HG03460 (cell line): ENCODE results near the gene MAP2K7.

Experiments used
- ATAC-seq: cut with Tn5 transposase; IDR thresholded peaks from one replicate; pipeline ENCODE4 v1.9.1; 2021; ENCODE audit not compliant: unreplicated experiment

MAP2K7 gene

DNA sequence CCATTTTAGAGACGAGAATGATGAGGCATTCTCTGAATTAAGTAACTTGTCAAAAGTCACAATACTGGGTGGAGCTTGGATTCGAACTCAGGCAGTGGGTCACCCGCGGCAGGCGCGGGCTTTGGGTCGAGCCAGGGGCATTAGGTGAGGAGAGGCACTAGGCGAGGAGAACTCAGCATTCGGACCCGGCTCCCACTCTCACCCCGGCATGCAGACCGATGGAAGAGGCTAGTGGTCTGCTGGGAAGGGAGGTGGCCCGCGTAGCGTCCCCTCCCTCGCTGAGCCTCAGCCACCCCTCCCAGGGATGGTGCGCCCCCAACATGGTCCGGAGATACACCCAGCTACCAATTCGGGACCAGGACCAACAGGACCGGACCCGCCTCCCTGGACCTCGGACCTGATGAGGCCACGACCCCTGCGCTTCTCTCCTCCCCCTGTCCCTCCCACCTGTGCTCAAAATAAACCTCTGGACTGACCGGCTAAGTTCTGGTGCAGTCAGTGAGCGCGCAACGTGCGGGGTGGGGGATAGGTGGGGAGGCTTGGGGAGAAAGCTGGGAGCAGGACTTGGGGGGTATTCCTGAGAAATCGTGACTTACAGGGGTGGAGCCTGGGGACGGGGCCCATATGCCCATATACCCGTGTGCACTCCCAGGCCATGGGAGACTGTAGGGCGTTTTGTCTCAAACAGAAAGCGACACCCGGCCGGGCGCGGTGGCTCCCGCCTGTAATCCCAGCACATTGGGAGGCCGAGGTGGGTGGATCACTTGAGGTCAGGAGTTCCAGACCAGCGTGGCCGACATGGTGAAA lies 15.1 kb downstream of the MAP2K7 start:
- ATAC-seq, result no peak

GRCh38 chr19:7919610-7920518 lies 16.2 kb downstream of the MAP2K7 start, which contains the start of gene SNAPC2:
Gene SNAPC2 (plus strand): TSS chr19:7920338. CDS start chr19:7920367, 29 bp downstream.
- peak; percentile 52 for ATAC-seq

DNA sequence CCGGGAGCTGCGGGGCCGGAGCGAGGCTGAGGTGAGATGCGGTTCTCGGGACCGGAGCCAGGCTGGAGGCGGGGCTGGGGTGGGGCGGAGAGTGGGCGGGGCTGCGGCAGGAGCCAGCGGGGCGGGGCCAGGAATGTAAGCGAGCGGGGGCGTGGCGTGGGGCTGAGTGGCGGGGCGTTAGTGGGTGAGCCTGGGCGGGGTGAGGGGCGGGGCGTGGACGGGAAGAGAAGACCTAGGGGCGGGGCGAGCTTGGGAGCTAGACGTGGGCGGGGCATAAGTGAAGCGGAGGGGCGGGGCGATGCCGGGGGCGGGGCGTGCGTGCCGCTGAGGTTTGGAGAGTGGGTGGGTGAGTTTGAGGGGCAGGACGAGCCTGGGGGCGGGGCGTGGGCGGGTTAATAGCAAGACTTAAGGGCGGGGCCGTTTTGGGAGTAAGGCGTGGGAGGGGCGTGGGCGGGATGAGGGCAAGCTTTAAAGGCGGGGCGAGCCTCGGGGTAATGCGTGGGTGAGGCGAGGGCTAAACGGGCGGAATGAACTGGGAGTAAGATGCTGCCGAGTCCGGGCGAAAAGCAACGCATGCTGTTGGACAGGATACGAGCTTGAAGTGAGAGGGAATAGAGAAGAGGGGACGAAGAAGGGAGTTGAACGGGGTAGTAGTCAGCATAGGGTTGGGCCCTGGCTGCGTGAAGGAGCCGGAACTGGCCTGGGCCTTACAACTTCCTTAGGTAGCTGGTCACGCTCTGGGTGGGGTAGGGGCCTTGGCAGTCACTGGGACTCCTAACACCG lies 17.0 kb downstream of the MAP2K7 start:
- ATAC-seq, result peak; percentile 31

DNA sequence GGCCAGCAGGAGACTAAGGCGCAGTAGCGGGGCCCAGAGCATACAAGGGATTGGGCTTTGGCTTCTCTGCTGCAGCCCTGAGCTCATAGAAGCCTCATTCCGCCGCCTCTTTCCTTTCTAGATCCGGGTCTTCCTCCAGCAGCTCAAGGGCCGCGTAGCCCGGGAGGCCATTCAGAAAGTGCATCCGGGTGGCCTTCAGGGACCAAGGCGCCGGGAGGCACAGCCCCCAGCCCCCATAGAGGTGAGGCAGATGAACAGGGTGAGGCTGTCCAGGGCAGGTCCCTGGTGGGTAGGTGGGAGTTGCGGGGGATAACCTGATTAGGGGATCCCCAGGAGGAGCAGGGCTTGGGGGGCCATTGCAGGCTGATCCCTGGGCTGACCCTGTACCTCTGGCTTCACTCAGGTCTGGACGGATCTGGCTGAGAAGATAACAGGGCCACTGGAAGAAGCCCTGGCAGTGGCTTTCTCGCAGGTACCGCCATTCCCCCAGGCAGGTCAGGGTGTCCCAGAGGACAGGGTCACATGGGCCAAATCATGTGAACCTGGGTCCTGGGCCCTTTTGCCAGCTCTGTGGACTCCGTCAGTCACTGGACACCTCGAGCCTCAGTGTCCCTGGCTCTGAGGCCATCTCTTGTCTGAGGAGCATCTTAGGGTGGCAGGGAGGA lies 17.8 kb downstream of the MAP2K7 start:
- no peak for ATAC-seq

- ATAC-seq, result no peak
Measured at GRCh38 chr19:7921967-7922835, 18.5 kb downstream of the MAP2K7 start.

DNA sequence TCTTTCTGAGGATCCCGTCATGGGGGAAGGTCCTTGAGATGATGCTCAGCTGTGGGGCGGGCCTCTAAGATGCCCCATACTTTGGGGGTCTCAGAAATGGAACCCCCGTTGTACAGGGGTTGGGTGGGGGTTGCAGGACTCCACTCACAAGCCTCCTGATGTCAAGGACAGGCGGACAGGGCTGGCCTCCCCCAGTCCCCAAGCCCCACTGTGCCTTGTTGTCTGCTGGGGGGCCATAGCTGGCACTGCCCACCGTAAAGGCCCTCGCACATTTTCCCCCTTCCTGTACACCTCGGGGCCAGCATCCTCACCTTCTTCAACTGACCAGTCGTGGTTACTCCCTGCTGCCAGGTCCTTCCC lies 19.1 kb downstream of the MAP2K7 start:
- no peak for ATAC-seq

GRCh38 chr19:7923295-7924191 lies 19.9 kb downstream of the MAP2K7 start:
- no peak for ATAC-seq

DNA sequence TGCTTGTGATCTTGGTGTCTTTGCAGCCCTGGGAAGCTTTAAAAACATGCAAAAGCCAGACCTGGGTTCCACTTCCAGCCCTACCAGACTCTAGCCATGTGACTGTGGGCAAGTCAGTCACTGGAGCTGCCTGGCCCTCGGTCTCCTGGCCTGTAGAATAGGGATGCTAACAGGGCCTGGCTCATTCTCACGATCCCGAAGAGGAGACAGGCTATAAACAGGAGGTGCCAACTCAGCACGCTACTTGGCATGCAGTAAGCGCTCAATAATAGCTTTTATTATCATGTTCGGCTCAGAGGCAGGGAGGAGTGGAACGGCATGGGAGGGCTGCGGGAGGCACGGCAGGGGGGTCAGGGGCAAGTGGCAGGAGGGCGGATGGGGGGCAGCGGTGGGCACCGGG lies 20.6 kb downstream of the MAP2K7 start:
- no peak for ATAC-seq

- no peak for ATAC-seq
Measured at GRCh38 chr19:7924651-7925170, 21.0 kb downstream of the MAP2K7 start.

DNA sequence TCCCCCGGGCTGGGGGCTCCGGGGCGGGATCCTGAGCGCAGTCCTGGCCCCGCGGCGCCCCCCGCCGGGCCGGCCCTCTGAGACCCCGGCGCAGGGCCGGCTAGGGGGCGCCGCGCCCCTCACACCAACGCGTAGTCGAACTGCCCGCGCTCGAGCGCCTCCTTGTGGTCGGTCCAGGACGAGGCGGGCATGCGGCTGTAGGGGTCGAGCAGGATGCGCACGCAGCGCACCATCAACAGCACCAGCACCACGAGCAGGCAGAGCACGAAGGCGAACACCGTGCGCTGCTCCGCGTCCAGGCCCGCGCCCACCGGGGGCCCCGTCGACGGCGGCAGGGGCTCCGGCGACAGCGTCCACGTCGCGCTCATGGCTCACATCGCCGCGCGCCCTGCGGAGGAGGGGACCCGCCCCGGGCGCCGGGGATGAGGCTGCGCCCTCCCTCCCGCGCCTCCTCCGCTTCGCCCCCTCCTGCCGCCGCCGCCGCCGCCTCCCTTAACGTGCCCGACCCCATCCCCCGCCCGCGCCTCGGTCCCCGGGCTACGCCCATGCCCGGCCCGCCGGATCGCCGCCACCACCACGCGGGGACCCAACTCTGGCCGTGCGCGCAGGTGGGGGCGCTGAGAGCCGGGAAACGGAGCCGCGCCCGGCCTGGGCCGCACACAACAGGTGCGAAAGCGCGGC lies 21.6 kb downstream of the MAP2K7 start:
- ATAC-seq, result no peak

GRCh38 chr19:7926021-7926726 lies 22.5 kb downstream of the MAP2K7 start, which contains the start of gene CTXN1:
Gene CTXN1 (minus strand): TSS chr19:7926135. CDS start chr19:7925538, 597 bp downstream.
- no peak for ATAC-seq

- ATAC-seq, result no peak
Measured at GRCh38 chr19:7926727-7927604, 23.3 kb downstream of the MAP2K7 start.

DNA sequence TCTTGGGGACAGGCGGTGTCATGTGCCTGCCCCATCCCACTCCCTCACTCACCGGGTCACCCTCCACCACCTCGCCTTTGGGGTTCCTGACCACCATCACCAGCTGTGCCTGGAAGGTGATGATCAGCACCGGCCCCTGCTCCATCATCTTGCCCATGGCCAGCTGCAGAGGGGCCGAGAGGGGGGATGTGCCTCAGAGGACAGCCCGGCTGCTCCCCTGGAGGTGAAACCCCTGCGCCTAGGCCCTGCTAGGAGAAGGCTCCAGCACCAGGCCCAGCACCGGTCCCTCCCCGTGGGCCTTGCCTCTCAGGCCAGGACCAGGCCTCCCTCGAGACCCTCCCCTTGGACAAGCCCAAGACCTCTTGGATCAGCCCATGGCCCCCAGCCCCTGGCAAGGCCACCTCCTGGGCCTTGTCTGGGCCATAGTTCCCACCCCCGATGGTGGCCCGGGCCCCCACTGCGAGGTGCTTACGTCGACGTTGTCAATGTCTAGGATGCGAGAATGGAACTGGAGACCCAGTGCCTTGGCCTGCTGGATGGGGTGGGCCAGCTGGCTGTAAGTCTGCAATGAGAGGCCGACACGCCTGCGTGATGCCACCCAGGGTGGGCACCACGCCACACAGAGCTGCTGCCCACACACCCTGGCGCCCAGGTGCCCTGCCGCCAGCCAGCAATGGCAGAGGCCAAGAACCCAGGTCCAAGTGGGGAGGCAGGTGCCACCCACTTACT lies 24.1 kb downstream of the MAP2K7 start:
- ATAC-seq, result no peak

DNA sequence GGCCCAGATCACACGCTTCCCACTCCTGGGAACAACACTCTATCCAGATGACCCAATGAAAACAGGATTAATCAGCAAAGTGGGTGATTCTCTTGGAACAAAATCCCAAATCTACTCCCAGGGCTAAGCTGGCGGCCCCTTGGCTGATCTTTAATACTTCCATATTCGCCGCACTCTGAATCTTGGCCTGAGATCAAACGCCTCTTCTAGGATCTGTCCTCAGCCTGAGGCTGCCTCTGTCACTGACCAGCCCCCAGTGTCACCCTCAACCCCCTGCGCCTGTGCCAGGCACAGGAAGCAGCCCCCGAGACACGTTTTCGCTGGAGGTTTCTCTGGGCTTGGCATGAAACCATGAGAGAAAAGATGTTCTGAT lies 24.6 kb downstream of the MAP2K7 start:
- no peak for ATAC-seq
